Endothelial cell of umbilical vein (primary cell): Measurements from ENCODE around the gene ANGPTL7. TPM values are rescaled to one million over a fixed set of nuclear protein-coding genes. Genes with fewer than 3 reads are reported as not detected.

ENCODE experiments used
- BruUV-seq: library from RNA; stranded (reverse); fragments of 400-500 nt; replicated peaks from 2 replicates; lab custom pipeline; 2021; lab: Mats Ljungman, UMichigan
- CTCF ChIA-PET: fragments of 300-600, 350-600 bp; sonication (Branson Sonifier 250); formaldehyde crosslinking; loops from one replicate; lab custom pipeline; 2021; ENCODE audit warnings: antibody characterized with exemption, inconsistent platforms; lab: Charles Lee
- POLR2A ChIA-PET: fragments of 300-600, 350-600 bp; sonication (Branson Sonifier 250); formaldehyde crosslinking; loops from one replicate; lab custom pipeline; 2021; ENCODE audit warnings: antibody characterized with exemption, inconsistent platforms; lab: Charles Lee
- DNase-seq: peaks from one replicate; pipeline ENCODE4 v3.0.0-alpha.2; 2011; ENCODE audit warnings: low read depth, low spot score
- FAIRE-seq: peaks from 2 replicates; lab custom pipeline; 2011; peaks lifted over from hg19 to GRCh38; lab: Jason Lieb, UNC
- H2AFZ ChIP-seq: 2 replicates; pipeline ENCODE4 v1.6.0; 2012; ENCODE audit warnings: low read depth, low read length, control low read depth, inconsistent platforms
- H3K27ac ChIP-seq: 2 replicates; pipeline ENCODE4 v1.5.1; 2011; ENCODE audit warnings: low read depth, mild to moderate bottlenecking, control low read depth, low read length, moderate library complexity; ENCODE audit not compliant: insufficient read depth
- H3K27me3 ChIP-seq, 2 experiments: 2 replicates each; pipeline versions ENCODE4 v1.6.0 to v1.6.1; 2011; ENCODE audit warnings: low read length in 2 of 2, mixed read lengths in 1 of 2; ENCODE audit not compliant: control insufficient read depth in 2 of 2, insufficient read depth in 2 of 2
- H3K36me3 ChIP-seq, 2 experiments: 2 replicates in 1 of 2; 3 replicates in 1 of 2; pipeline ENCODE4 v1.5.1; 2011; ENCODE audit warnings: low read length in 2 of 2, mild to moderate bottlenecking in 1 of 2, moderate library complexity in 1 of 2; ENCODE audit not compliant: control insufficient read depth in 2 of 2, insufficient read depth in 2 of 2; ENCODE audit errors: extremely low read depth in 1 of 2
- H3K4me1 ChIP-seq: 3 replicates; pipeline ENCODE4 v1.5.1; 2011; ENCODE audit warnings: mild to moderate bottlenecking, low read length; ENCODE audit not compliant: control insufficient read depth, insufficient read depth; ENCODE audit errors: extremely low read depth
- H3K4me2 ChIP-seq: 2 replicates; pipeline ENCODE4 v1.6.1; 2011; ENCODE audit warnings: low read length, control low read depth, mixed read lengths; ENCODE audit not compliant: insufficient read depth
- H3K4me3 ChIP-seq, 3 experiments: fragments of 200-600 bp in 1 of 3; sonication (generic), shearing (Covaris generic) in 1 of 3; replicated peaks in 1 of 3; 2 replicates each; pipeline ENCODE4 v1.5.1; 2011 to 2016; ENCODE audit warnings: control low read depth in 3 of 3, low read length in 3 of 3, mild to moderate bottlenecking in 2 of 3, inconsistent platforms in 1 of 3, low read depth in 1 of 3, moderate library complexity in 1 of 3; ENCODE audit not compliant: insufficient read depth in 1 of 3
- H3K79me2 ChIP-seq: 2 replicates; pipeline ENCODE4 v1.6.0; 2012; ENCODE audit warnings: low read length, inconsistent platforms; ENCODE audit not compliant: control insufficient read depth, insufficient read depth
- H3K9ac ChIP-seq: replicated peaks from 2 replicates; pipeline ENCODE3; 2011; ENCODE audit warnings: low read length, control low read depth; ENCODE audit not compliant: insufficient read depth; ENCODE audit errors: extremely low read depth
- H3K9me1 ChIP-seq: replicated peaks from 3 replicates; pipeline ENCODE4 v1.6.0; 2011; ENCODE audit warnings: mild to moderate bottlenecking, low read length; ENCODE audit not compliant: control insufficient read depth, insufficient read depth; ENCODE audit errors: extremely low read depth
- H3K9me3 ChIP-seq: replicated peaks from 2 replicates; pipeline ENCODE4 v1.5.1; 2012; ENCODE audit warnings: low read length, inconsistent platforms; ENCODE audit not compliant: control insufficient read depth, insufficient read depth
- H4K20me1 ChIP-seq: replicated peaks from 2 replicates; pipeline ENCODE3; 2011; ENCODE audit warnings: mild to moderate bottlenecking, low read length; ENCODE audit not compliant: control insufficient read depth, insufficient read depth; ENCODE audit errors: extremely low read depth
- EZH2 ChIP-seq: IDR thresholded peaks from 2 replicates; pipeline ENCODE4 v1.6.1; 2012; ENCODE audit warnings: borderline replicate concordance, low read depth, mild to moderate bottlenecking, moderate library complexity, low read length, inconsistent platforms; ENCODE audit not compliant: severe bottlenecking
- FOS ChIP-seq: IDR thresholded peaks from 2 replicates; pipeline ENCODE4 v1.6.1; 2011; ENCODE audit warnings: mild to moderate bottlenecking, low read length, moderate library complexity, borderline replicate concordance; ENCODE audit not compliant: insufficient read depth
- GATA2 ChIP-seq: IDR thresholded peaks from 2 replicates; pipeline ENCODE4 v1.7.0; 2011; ENCODE audit warnings: low read depth, mild to moderate bottlenecking, moderate library complexity, mixed read lengths, low read length; ENCODE audit not compliant: insufficient read length, insufficient read depth
- JUN ChIP-seq: IDR thresholded peaks from 2 replicates; pipeline ENCODE4 v1.6.1; 2011; ENCODE audit warnings: borderline replicate concordance, low read depth; ENCODE audit not compliant: insufficient read length, insufficient read depth
- MYC ChIP-seq: IDR thresholded peaks from one replicate; pipeline ENCODE4 v1.6.1; 2011; ENCODE audit warnings: mild to moderate bottlenecking, low read depth, low read length
- POLR2A ChIP-seq: IDR thresholded peaks from 2 replicates; pipeline ENCODE4 v1.6.1; 2012; ENCODE audit warnings: low read depth, mild to moderate bottlenecking, control low read depth, low read length
- POLR2AphosphoS5 ChIP-seq: IDR thresholded peaks from 2 replicates; pipeline ENCODE4 v1.6.1; 2012; ENCODE audit warnings: low read depth, mild to moderate bottlenecking, control low read depth, low read length, moderate library complexity; ENCODE audit not compliant: insufficient read depth
- dilution Hi-C: fragments of 300-500 bp; cut with MboI; formaldehyde crosslinking; loops from one replicate; pipeline ENCODE4 v1.15.0; 2019; ENCODE audit warnings: low sequenced_read_pairs; ENCODE audit not compliant: extremely low pct_ligation_motif_present
- intact Hi-C: fragments of 100-400 bp; cut with micrococcal nuclease; formaldehyde crosslinking; loops from one replicate; pipeline ENCODE4 v1.10.0; 2022
- polyA plus RNA-seq, 4 experiments: library from polyadenylated mRNA; depleted of rRNA in 3 of 4; stranded (reverse) in 3 of 4; unstranded in 1 of 4; fragments of >200 nt; gene quantifications; 2 replicates each; pipeline versions ENCODE4 v1.2.1 to v1.2.3, GENCODE V29; 2011 to 2012; ENCODE audit warnings: missing spikeins in 1 of 4
- total RNA-seq: library from RNA; stranded (reverse); gene quantifications from 2 replicates; pipeline ENCODE4 v1.2.3, GENCODE V29; 2021
- TF ChIP-seq, protein P1 (sequence below), 2 donors: IDR thresholded peaks; 1 replicate in 1 of 2; 2 replicates in 1 of 2; pipeline ENCODE4 v1.5.1; 2011; ENCODE audit warnings: low read length in 2 of 2, mild to moderate bottlenecking in 2 of 2, moderate library complexity in 2 of 2, control low read depth in 1 of 2, inconsistent platforms in 1 of 2, low read depth in 1 of 2; ENCODE audit not compliant: insufficient read depth in 1 of 2; ENCODE audit errors: extremely low read depth in 1 of 2
- TF ChIP-seq, protein P2 (sequence below): IDR thresholded peaks from 2 replicates; pipeline ENCODE4 v1.6.1; 2011; ENCODE audit not compliant: insufficient read depth, insufficient read length

ANGPTL7 gene
- total and polyA plus RNA-seq, 2 donors (not counting 3 experiments of a cell fraction or from before 2014, with no cell fraction given) = not detected

DNA sequence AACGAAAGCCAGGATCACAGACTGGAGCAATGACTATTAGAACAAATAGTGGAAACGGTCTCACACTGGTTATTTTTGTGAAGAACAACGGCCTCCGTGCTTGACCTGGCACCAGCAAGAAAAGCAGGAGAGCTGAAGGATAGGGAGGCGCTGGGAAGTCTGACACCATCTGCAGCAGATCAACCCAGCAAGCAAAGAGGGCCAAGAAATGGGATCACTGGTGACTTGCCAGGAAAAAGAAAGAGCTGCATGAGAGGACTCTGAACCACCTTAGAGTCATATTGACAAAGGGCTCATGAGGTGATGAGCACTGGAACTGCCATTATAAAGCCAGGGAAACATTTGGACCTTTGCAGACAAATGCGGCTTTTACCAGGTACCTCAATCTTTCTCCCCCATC is 48.2 kb downstream of the ANGPTL7 start:
- DNase-seq = no peak
- Histone ChIP-seq H3K4me2 (peak overlapping the region; percentile 5), H3K9ac (no peak overlapping the region), H3K79me2 (no peaks in the 10 kb centered on the region), H3K9me1 (no peaks in the 10 kb centered on the region), H4K20me1 (no peaks in the 10 kb centered on the region), H3K9me3 (no peaks in the 10 kb centered on the region), H3K27ac (peak overlapping the region; percentile 66), H3K36me3 (peaks cover 19 to 33% of the 10 kb centered on the region in 2 experiments), H3K4me3 (no peak overlapping the region), H2AFZ (no peak overlapping the region), H3K27me3 (no peaks in the 10 kb centered on the region), H3K4me1 (peaks cover 14% of the 10 kb centered on the region)
- intact Hi-C loops (loop anchor here (1.0 kb wide), 2 partner anchors 200 to 405 kb away; no protein-coding TSS in a partner anchor), dilution Hi-C loops (no loop called here)
- TF ChIP-seq GATA2 (no peak), FOS (no peak), POLR2A (no peak), JUN (no peak), POLR2AphosphoS5 (no peak), MYC (no peak), EZH2 (no peak)
- TF ChIP-seq, protein P1, sequence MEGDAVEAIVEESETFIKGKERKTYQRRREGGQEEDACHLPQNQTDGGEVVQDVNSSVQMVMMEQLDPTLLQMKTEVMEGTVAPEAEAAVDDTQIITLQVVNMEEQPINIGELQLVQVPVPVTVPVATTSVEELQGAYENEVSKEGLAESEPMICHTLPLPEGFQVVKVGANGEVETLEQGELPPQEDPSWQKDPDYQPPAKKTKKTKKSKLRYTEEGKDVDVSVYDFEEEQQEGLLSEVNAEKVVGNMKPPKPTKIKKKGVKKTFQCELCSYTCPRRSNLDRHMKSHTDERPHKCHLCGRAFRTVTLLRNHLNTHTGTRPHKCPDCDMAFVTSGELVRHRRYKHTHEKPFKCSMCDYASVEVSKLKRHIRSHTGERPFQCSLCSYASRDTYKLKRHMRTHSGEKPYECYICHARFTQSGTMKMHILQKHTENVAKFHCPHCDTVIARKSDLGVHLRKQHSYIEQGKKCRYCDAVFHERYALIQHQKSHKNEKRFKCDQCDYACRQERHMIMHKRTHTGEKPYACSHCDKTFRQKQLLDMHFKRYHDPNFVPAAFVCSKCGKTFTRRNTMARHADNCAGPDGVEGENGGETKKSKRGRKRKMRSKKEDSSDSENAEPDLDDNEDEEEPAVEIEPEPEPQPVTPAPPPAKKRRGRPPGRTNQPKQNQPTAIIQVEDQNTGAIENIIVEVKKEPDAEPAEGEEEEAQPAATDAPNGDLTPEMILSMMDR (IDR thresholded peaks at IDR 0.05; ENCODE audit: extremely low read depth in 1 of 2, insufficient read depth in 1 of 2, low read depth in 1 of 2, low read length in 2 of 2) = no peak
- TF ChIP-seq, protein P2, sequence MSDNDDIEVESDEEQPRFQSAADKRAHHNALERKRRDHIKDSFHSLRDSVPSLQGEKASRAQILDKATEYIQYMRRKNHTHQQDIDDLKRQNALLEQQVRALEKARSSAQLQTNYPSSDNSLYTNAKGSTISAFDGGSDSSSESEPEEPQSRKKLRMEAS = no peak
- ChIA-PET CTCF (interaction anchor here (0.7 to 3.0 kb wide), 5 partner anchors 13 to 408 kb away, joined by 3 to 10 read pairs (median 5); no protein-coding TSS in a partner anchor), POLR2A (no interaction called here)
- no peak for FAIRE-seq
- BruUV-seq = no TSS peak
